Measurements from ENCODE around the gene CUL1.

DNA sequence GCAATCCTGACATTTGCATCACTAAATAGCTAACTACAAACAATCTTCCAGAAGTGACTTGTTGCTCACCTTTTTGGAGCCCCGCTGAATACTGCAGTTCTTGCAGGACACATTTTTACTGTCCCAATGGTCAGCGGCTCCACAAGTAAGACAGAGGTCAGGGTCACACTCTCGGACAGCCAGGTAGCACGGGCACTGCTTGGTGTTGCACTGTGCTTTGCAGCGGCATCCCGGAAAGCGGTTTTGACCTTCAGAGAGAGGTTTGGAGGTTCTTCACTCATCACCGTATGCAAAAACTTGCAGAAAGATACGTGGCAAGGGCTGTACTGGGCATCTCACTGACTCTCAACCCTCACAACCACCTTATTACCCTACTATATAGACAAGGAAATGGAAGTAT, 115.2 kb downstream of the CUL1 start:
- TF ChIP-seq, protein P1, sequence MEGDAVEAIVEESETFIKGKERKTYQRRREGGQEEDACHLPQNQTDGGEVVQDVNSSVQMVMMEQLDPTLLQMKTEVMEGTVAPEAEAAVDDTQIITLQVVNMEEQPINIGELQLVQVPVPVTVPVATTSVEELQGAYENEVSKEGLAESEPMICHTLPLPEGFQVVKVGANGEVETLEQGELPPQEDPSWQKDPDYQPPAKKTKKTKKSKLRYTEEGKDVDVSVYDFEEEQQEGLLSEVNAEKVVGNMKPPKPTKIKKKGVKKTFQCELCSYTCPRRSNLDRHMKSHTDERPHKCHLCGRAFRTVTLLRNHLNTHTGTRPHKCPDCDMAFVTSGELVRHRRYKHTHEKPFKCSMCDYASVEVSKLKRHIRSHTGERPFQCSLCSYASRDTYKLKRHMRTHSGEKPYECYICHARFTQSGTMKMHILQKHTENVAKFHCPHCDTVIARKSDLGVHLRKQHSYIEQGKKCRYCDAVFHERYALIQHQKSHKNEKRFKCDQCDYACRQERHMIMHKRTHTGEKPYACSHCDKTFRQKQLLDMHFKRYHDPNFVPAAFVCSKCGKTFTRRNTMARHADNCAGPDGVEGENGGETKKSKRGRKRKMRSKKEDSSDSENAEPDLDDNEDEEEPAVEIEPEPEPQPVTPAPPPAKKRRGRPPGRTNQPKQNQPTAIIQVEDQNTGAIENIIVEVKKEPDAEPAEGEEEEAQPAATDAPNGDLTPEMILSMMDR (IDR thresholded peaks at IDR 0.05; ENCODE audit: low read depth, low read length, poor library complexity, severe bottlenecking), result no peak
- TF ChIP-seq EZH2phosphoT487 (IDR thresholded peaks at IDR 0.05; ENCODE audit: borderline replicate concordance, low read length), result no peak
